ENCODE data around the gene ADAM33.

GRCh38 chr20:3645309-3646066 lies 36.3 kb downstream of the ADAM33 start:
- TF ChIP-seq EZH2phosphoT487 (IDR thresholded peaks at IDR 0.05; ENCODE audit: borderline replicate concordance): no peak
- TF ChIP-seq, protein P1, sequence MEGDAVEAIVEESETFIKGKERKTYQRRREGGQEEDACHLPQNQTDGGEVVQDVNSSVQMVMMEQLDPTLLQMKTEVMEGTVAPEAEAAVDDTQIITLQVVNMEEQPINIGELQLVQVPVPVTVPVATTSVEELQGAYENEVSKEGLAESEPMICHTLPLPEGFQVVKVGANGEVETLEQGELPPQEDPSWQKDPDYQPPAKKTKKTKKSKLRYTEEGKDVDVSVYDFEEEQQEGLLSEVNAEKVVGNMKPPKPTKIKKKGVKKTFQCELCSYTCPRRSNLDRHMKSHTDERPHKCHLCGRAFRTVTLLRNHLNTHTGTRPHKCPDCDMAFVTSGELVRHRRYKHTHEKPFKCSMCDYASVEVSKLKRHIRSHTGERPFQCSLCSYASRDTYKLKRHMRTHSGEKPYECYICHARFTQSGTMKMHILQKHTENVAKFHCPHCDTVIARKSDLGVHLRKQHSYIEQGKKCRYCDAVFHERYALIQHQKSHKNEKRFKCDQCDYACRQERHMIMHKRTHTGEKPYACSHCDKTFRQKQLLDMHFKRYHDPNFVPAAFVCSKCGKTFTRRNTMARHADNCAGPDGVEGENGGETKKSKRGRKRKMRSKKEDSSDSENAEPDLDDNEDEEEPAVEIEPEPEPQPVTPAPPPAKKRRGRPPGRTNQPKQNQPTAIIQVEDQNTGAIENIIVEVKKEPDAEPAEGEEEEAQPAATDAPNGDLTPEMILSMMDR (conservative IDR thresholded peaks at IDR 0.05; ENCODE audit: low read length): no peak
